Caco-2 (cell line): ENCODE results near the gene SYT11. TPM values are rescaled to one million over a fixed set of nuclear protein-coding genes. Genes with fewer than 3 reads are reported as not detected.

Source experiments
- BruUV-seq: library from RNA; stranded (reverse); fragments of 400-500 nt; replicated peaks from 2 replicates; lab custom pipeline; 2021; lab: Mats Ljungman, UMichigan
- CTCF ChIA-PET: fragments of 300-600 bp; sonication (Branson Sonifier 250); formaldehyde crosslinking; loops from one replicate; lab custom pipeline; 2022; ENCODE audit warnings: antibody characterized with exemption; lab: Charles Lee
- POLR2A ChIA-PET: fragments of 300-600 bp; sonication (Branson Sonifier 250); formaldehyde crosslinking; loops from one replicate; lab custom pipeline; 2022; ENCODE audit warnings: antibody characterized with exemption; lab: Charles Lee
- DNase-seq, 2 experiments: peaks; one replicate each; pipeline versions ENCODE4 v3.0.0 to v3.0.0-alpha.2; 2020 to 2022
- H3K27me3 ChIP-seq: replicated peaks from 2 replicates; pipeline ENCODE4 v1.6.0; 2011; ENCODE audit warnings: low read length; ENCODE audit not compliant: control insufficient read depth, insufficient read depth
- H3K36me3 ChIP-seq: 2 replicates; pipeline ENCODE4 v1.5.1; 2011; ENCODE audit warnings: low read length; ENCODE audit not compliant: control insufficient read depth, insufficient read depth
- H3K4me1 ChIP-seq: fragments of 250-450 bp; sonication (Bioruptor Pico); 2 replicates; pipeline ENCODE4 v1.5.1; 2020; ENCODE audit warnings: mild to moderate bottlenecking
- H3K4me3 ChIP-seq: 2 replicates; pipeline ENCODE4 v1.5.1; 2011; ENCODE audit warnings: low read depth, mild to moderate bottlenecking, control low read depth, low read length
- H3K9me3 ChIP-seq: fragments of 250-450 bp; sonication (Bioruptor Pico); 2 replicates; pipeline ENCODE4 v1.5.1; 2020; ENCODE audit warnings: mild to moderate bottlenecking, moderate library complexity
- H3K27ac Mint-ChIP-seq: one replicate; pipeline ENCODE4 v1.8.0; 2022; ENCODE audit warnings: mixed read lengths; ENCODE audit not compliant: unreplicated experiment
- H3K27me3 Mint-ChIP-seq: one replicate; pipeline ENCODE4 v1.8.0; 2022; ENCODE audit warnings: mixed read lengths; ENCODE audit not compliant: insufficient read depth, unreplicated experiment
- H3K36me3 Mint-ChIP-seq: one replicate; pipeline ENCODE4 v1.8.0; 2022; ENCODE audit warnings: mild to moderate bottlenecking, mixed read lengths; ENCODE audit not compliant: insufficient read depth, unreplicated experiment
- H3K4me1 Mint-ChIP-seq: one replicate; pipeline ENCODE4 v1.8.0; 2022; ENCODE audit warnings: low read depth, mixed read lengths; ENCODE audit not compliant: unreplicated experiment
- H3K4me3 Mint-ChIP-seq: one replicate; pipeline ENCODE4 v1.8.0; 2022; ENCODE audit warnings: mild to moderate bottlenecking, moderate library complexity, mixed read lengths; ENCODE audit not compliant: unreplicated experiment
- H3K9me3 Mint-ChIP-seq: one replicate; pipeline ENCODE4 v1.8.0; 2022; ENCODE audit warnings: mixed read lengths; ENCODE audit not compliant: unreplicated experiment
- intact Hi-C: fragments of 100-400 bp; cut with micrococcal nuclease; formaldehyde crosslinking; loops from one replicate; pipeline ENCODE4 v1.10.0; 2022; ENCODE audit not compliant: unreplicated experiment
- total RNA-seq: library from RNA; stranded (reverse); gene quantifications from 2 replicates; pipeline ENCODE4 v1.2.3, GENCODE V29; 2022
- TF ChIP-seq, protein P1 (sequence below), 2 experiments: fragments of 200-600 bp in 1 of 2; IDR thresholded peaks; 1 replicate in 1 of 2; 2 replicates in 1 of 2; pipeline versions ENCODE4 v1.5.1 to v1.8.0; 2011 to 2022; ENCODE audit warnings: antibody characterized with exemption in 1 of 2, control low read depth in 1 of 2, inconsistent platforms in 1 of 2, low read depth in 1 of 2, low read length in 1 of 2, mild to moderate bottlenecking in 1 of 2, moderate library complexity in 1 of 2; ENCODE audit not compliant: insufficient read depth in 1 of 2, severe bottlenecking in 1 of 2, unreplicated experiment in 1 of 2

Gene SYT11
- total RNA-seq, 1 experiment from 2014 or later = 0.05 TPM

DNA sequence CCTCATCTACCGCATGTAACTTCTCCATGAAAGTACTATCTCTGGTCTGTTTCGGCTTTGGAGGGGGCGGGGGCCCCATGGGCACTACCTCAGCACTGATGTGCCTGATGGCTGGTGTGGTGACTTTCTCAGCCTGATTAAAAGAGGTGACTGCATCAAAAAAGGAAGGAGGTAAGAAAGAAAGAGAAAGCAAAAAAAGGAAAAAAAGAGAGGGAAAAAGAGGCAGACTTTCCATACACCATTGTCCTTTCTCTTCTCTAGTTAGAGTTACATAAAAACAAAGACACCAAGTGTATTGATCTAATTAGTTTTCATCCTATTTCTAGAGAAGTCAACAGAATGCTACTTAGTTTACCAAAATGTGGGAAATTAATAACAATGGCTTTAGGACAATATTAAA is 45.7 kb upstream of the SYT11 start:
- Mint-ChIP-seq H3K36me3 (peaks cover 59% of the 10 kb centered on the region), H3K4me3 (no peak overlapping the region), H3K4me1 (no peaks in the 10 kb centered on the region), H3K9me3 (peaks cover 1% of the 10 kb centered on the region), H3K27ac (no peak overlapping the region), H3K27me3 (no peaks in the 10 kb centered on the region)
- CTCF ChIA-PET = no interaction called here
- Histone ChIP-seq H3K4me3 (no peak overlapping the region), H3K36me3 (no peaks in the 10 kb centered on the region), H3K9me3 (no peaks in the 10 kb centered on the region), H3K4me1 (no peaks in the 10 kb centered on the region), H3K27me3 (no peaks in the 10 kb centered on the region)
- DNase-seq = no peak
- TF ChIP-seq, protein P1, sequence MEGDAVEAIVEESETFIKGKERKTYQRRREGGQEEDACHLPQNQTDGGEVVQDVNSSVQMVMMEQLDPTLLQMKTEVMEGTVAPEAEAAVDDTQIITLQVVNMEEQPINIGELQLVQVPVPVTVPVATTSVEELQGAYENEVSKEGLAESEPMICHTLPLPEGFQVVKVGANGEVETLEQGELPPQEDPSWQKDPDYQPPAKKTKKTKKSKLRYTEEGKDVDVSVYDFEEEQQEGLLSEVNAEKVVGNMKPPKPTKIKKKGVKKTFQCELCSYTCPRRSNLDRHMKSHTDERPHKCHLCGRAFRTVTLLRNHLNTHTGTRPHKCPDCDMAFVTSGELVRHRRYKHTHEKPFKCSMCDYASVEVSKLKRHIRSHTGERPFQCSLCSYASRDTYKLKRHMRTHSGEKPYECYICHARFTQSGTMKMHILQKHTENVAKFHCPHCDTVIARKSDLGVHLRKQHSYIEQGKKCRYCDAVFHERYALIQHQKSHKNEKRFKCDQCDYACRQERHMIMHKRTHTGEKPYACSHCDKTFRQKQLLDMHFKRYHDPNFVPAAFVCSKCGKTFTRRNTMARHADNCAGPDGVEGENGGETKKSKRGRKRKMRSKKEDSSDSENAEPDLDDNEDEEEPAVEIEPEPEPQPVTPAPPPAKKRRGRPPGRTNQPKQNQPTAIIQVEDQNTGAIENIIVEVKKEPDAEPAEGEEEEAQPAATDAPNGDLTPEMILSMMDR (IDR thresholded peaks at IDR 0.05; ENCODE audit: insufficient read depth in 1 of 2, low read depth in 1 of 2, low read length in 1 of 2, severe bottlenecking in 1 of 2, unreplicated experiment in 1 of 2) = no peak
- POLR2A ChIA-PET = no interaction called here
- intact Hi-C loops = no loop called here
- BruUV-seq = no TSS peak

DNA sequence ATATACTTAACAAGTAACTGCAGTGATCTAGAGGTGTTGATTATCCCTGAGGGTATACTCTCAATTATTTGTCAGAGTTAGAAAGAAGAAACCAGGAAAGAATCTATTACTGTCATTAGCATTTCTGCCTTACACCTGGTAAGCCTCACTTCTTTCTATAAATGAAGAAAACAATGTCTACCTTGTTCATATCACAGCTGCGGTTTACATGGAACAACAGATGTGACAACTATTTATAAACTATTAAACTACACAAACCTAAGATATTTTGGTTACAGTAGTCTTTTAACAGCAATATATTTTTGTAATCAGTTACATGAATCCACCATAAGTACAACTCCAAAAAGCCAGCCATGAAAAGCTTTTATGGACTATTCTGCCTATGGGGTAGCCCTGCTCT is 43.0 kb upstream of the SYT11 start:
- Mint-ChIP-seq H3K27me3 (no peaks in the 10 kb centered on the region), H3K4me3 (no peak overlapping the region), H3K9me3 (no peaks in the 10 kb centered on the region), H3K27ac (no peak overlapping the region), H3K4me1 (no peaks in the 10 kb centered on the region), H3K36me3 (peaks cover 59% of the 10 kb centered on the region)
- CTCF ChIA-PET = no interaction called here
- no TSS peak for BruUV-seq
- H3K4me3 ChIP-seq = no peak overlapping the region
- intact Hi-C loops = no loop called here
- TF ChIP-seq, protein P1 (IDR thresholded peaks at IDR 0.05; ENCODE audit: insufficient read depth in 1 of 2, low read depth in 1 of 2, low read length in 1 of 2, severe bottlenecking in 1 of 2, unreplicated experiment in 1 of 2) = no peak
- H3K4me1 ChIP-seq = no peaks in the 10 kb centered on the region
- no peak for DNase-seq
- POLR2A ChIA-PET = no interaction called here
- no peaks in the 10 kb centered on the region; the same call in 1 of the 2 replicates for H3K36me3 ChIP-seq
- H3K9me3 ChIP-seq = no peaks in the 10 kb centered on the region
- H3K27me3 ChIP-seq = no peaks in the 10 kb centered on the region

DNA sequence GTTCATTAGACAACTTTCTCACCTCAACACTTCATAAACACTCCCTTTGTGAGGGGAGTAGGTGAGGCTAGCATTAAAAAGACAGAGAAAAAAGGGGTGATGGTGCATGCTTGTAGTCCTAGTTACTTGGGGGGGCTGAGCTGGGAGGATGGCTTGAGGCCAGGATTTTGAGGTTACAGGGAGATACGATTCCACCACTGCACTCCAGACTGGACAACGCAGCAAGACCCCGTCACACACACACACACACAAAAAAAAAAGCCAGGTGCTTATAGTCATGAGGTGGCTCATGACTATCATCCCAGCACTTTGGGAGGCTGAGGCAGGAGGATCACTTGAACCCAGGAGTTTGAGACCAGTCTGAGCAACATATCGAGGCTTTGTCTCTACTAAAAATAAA is 31.9 kb upstream of the SYT11 start:
- Mint-ChIP-seq H3K4me3 (no peak overlapping the region), H3K27me3 (no peaks in the 10 kb centered on the region), H3K9me3 (no peaks in the 10 kb centered on the region), H3K27ac (no peak overlapping the region), H3K36me3 (peaks cover 40% of the 10 kb centered on the region), H3K4me1 (no peaks in the 10 kb centered on the region)
- Histone ChIP-seq H3K9me3 (no peaks in the 10 kb centered on the region), H3K36me3 (no peaks in the 10 kb centered on the region), H3K4me3 (no peak overlapping the region), H3K4me1 (no peaks in the 10 kb centered on the region), H3K27me3 (no peaks in the 10 kb centered on the region)
- TF ChIP-seq, protein P1 (IDR thresholded peaks at IDR 0.05; ENCODE audit: insufficient read depth in 1 of 2, low read depth in 1 of 2, low read length in 1 of 2, severe bottlenecking in 1 of 2, unreplicated experiment in 1 of 2) = no peak
- CTCF ChIA-PET = no interaction called here
- intact Hi-C loops = no loop called here
- no TSS peak for BruUV-seq
- POLR2A ChIA-PET = no interaction called here
- no peak for DNase-seq
